ENCODE results near the gene CFH. TPM values are rescaled to one million over a fixed set of nuclear protein-coding genes. Genes with fewer than 3 reads are reported as not detected.

The CFH gene
- total and polyA plus RNA-seq, 9 of the 15 experiments (the other 6 are each of a cell fraction or from before 2014, with no cell fraction given), result 31.6 to 107 (median 48.3) TPM

- POLR2A ChIA-PET, result no interaction called here
- FAIRE-seq (no peak), DNase-seq (ENCODE audit: extremely low read depth in 1 of 4, low spot score in 3 of 4) (no peak), ATAC-seq (no peak; the same call in 2 of the 3 replicates)
- Histone ChIP-seq H3K9ac (ENCODE audit: insufficient read depth in 1 of 2, low read depth in 2 of 2, low read length in 2 of 2) (no peak overlapping the region), H3K9me3 (replicated peaks; ENCODE audit: control insufficient read depth, insufficient read depth, low read depth, low read length) (no peaks in the 10 kb centered on the region), H3K27ac (ENCODE audit: extremely low read depth, low read depth, low read length) (no peak overlapping the region), H4K20me1 (replicated peaks; ENCODE audit: control insufficient read depth, insufficient read depth, low read length) (no peaks in the 10 kb centered on the region), H3K4me2 (ENCODE audit: insufficient read depth, low read length) (no peak overlapping the region), H3K79me2 (ENCODE audit: control insufficient read depth, insufficient read depth, low read length) (no peaks in the 10 kb centered on the region), H3K4me3 (no peak overlapping the region), H3K36me3 (ENCODE audit: control insufficient read depth, insufficient read depth, low read length) (peaks cover 11% of the 10 kb centered on the region; the same call in 2 of the 3 replicates), H3K9me1 (ENCODE audit: control insufficient read depth, insufficient read depth, low read length) (no peaks in the 10 kb centered on the region), H3K27me3 (ENCODE audit: control insufficient read depth in 2 of 2, insufficient read depth in 2 of 2, low read length in 2 of 2) (no peaks in the 10 kb centered on the region), H2AFZ (ENCODE audit: low read depth, low read length) (no peak overlapping the region), H3K4me1 (replicated peaks in 1 of 2; ENCODE audit: control insufficient read depth in 2 of 2, insufficient read depth in 2 of 2, low read length in 2 of 2) (no peaks in the 10 kb centered on the region)
- CTCF ChIA-PET (ENCODE audit: low intra/inter-chr PET ratio), result no interaction called here
- TF ChIP-seq HMG20A (CRISPR knock-in tag; conservative IDR thresholded peaks at IDR 0.05) (no peak), GTF2F1 (IDR thresholded peaks at IDR 0.05; ENCODE audit: low read depth, low read length) (no peak), SETDB1 (IDR thresholded peaks at IDR 0.05; ENCODE audit: low read length) (no peak), IFI16 (CRISPR knock-in tag; IDR thresholded peaks at IDR 0.05) (no peak), ZNF707 (CRISPR knock-in tag; conservative IDR thresholded peaks at IDR 0.05) (no peak), NFXL1 (CRISPR knock-in tag; IDR thresholded peaks at IDR 0.05) (no peak), TGIF2 (CRISPR knock-in tag; IDR thresholded peaks at IDR 0.05) (no peak), ZBTB34 (CRISPR knock-in tag; IDR thresholded peaks at IDR 0.05) (no peak)
- 25% methylated on average over 1 of the region's 1 CpG for whole genome bisulfite sequencing (ENCODE audit: insufficient coverage, low coverage, missing lambda C conversion rate)
- in situ Hi-C loops (cut with MboI) (no loop called here), intact Hi-C loops (cut with micrococcal nuclease) (no loop called here)
- no TSS peak for BruUV-seq (replicated peaks)
Observed at GRCh38 chr1:196685506-196685905, 33.7 kb downstream of the CFH start.

All from K562 (cell line).